HG03565 (cell line): ENCODE data around the gene KCNQ1OT1.
"Not testable (repeated sequence)": the region's sequence is repeated elsewhere in the genome, so short reads cannot be mapped to it uniquely, and the experiment has no call there.

Experiments used
- ATAC-seq: cut with Tn5 transposase; IDR thresholded peaks from one replicate; pipeline ENCODE4 v1.9.1; 2021; ENCODE audit warnings: mild to moderate bottlenecking, moderate library complexity; ENCODE audit not compliant: unreplicated experiment

The KCNQ1OT1 gene

GRCh38 chr11:2655016-2655719, 44.6 kb downstream of the KCNQ1OT1 start:
- ATAC-seq, result no peak

GRCh38 chr11:2653930-2654739, 45.7 kb downstream of the KCNQ1OT1 start:
- no peak for ATAC-seq

GRCh38 chr11:2653198-2653551, 46.6 kb downstream of the KCNQ1OT1 start:
- no peak for ATAC-seq

- no peak for ATAC-seq
Measured at GRCh38 chr11:2652333-2653197, 47.2 kb downstream of the KCNQ1OT1 start.

GRCh38 chr11:2651826-2652271, 47.9 kb downstream of the KCNQ1OT1 start:
- ATAC-seq, result no peak

GRCh38 chr11:2651054-2651617, 48.7 kb downstream of the KCNQ1OT1 start:
- no peak for ATAC-seq

GRCh38 chr11:2650343-2650867, 49.4 kb downstream of the KCNQ1OT1 start:
- no peak for ATAC-seq

GRCh38 chr11:2649848-2650247, 49.9 kb downstream of the KCNQ1OT1 start:
- ATAC-seq, result no peak

GRCh38 chr11:2649400-2649799, 50.4 kb downstream of the KCNQ1OT1 start:
- no peak for ATAC-seq

GRCh38 chr11:2647953-2648352, 51.8 kb downstream of the KCNQ1OT1 start:
- ATAC-seq, result no peak

GRCh38 chr11:2647167-2647566, 52.6 kb downstream of the KCNQ1OT1 start:
- ATAC-seq, result no peak

GRCh38 chr11:2645779-2646118, 54.0 kb downstream of the KCNQ1OT1 start:
- no peak for ATAC-seq

GRCh38 chr11:2644844-2645778, 54.7 kb downstream of the KCNQ1OT1 start:
- ATAC-seq, result no peak

- ATAC-seq, result no peak
Measured at GRCh38 chr11:2643746-2644145, 56.0 kb downstream of the KCNQ1OT1 start.

- ATAC-seq, result no peak
Measured at GRCh38 chr11:2641623-2642022, 58.2 kb downstream of the KCNQ1OT1 start.

- ATAC-seq, result not testable (repeated sequence)
Measured at GRCh38 chr11:2639763-2640162, 60.0 kb downstream of the KCNQ1OT1 start.

- ATAC-seq, result no peak
Measured at GRCh38 chr11:2631161-2631560, 68.6 kb downstream of the KCNQ1OT1 start.

- ATAC-seq, result no peak
Measured at GRCh38 chr11:2630679-2631078, 69.1 kb downstream of the KCNQ1OT1 start.

- ATAC-seq, result no peak
Measured at GRCh38 chr11:2625183-2625582, 74.6 kb downstream of the KCNQ1OT1 start.

- no peak for ATAC-seq
Measured at GRCh38 chr11:2621894-2622293, 77.9 kb downstream of the KCNQ1OT1 start.
